NT2/D1 (cell line): ENCODE data around the gene TK1.

Source experiments
- DNase-seq: peaks from one replicate; pipeline ENCODE4 v3.0.0-alpha.2; 2011; ENCODE audit warnings: low read depth, low spot score
- H3K27me3 ChIP-seq: 2 replicates; pipeline ENCODE4 v1.6.0; 2011; ENCODE audit warnings: mild to moderate bottlenecking; ENCODE audit not compliant: insufficient read length, insufficient read depth
- H3K36me3 ChIP-seq: 2 replicates; pipeline ENCODE4 v1.6.1; 2011; ENCODE audit warnings: mild to moderate bottlenecking, low read length, mixed read lengths; ENCODE audit not compliant: insufficient read depth, insufficient read length
- H3K4me1 ChIP-seq: 2 replicates; pipeline ENCODE4 v1.5.1; 2011; ENCODE audit not compliant: insufficient read depth, insufficient read length
- H3K4me3 ChIP-seq: 2 replicates; pipeline ENCODE4 v1.5.1; 2011; ENCODE audit warnings: low read depth; ENCODE audit not compliant: insufficient read length
- H3K9ac ChIP-seq: 2 replicates; pipeline ENCODE4 v1.6.0; 2011; ENCODE audit warnings: low read depth; ENCODE audit not compliant: insufficient read length
- H3K9me3 ChIP-seq: 2 replicates; pipeline ENCODE4 v1.5.1; 2011; ENCODE audit warnings: mild to moderate bottlenecking, low read length; ENCODE audit not compliant: insufficient read depth
- SUZ12 ChIP-seq: IDR thresholded peaks from 2 replicates; pipeline ENCODE4 v1.6.1; 2011; ENCODE audit not compliant: insufficient read length, insufficient read depth; ENCODE audit errors: extremely low read depth
- YY1 ChIP-seq: IDR thresholded peaks from 2 replicates; pipeline ENCODE4 v1.6.1; 2011; ENCODE audit not compliant: insufficient read length, insufficient read depth
- ZNF274 ChIP-seq: IDR thresholded peaks from 2 replicates; pipeline ENCODE4 v1.6.1; 2011; ENCODE audit warnings: mild to moderate bottlenecking, low read depth, low read length

The TK1 gene

GRCh38 chr17:78231991-78232858 lies 45.4 kb upstream of the TK1 start:
- no peak for DNase-seq
- no peak for TF ChIP-seq ZNF274
- TF ChIP-seq YY1, result no peak
- Histone ChIP-seq H3K4me3 (peak overlapping the region; percentile 36), H3K4me1 (peaks cover 8% of the 10 kb centered on the region), H3K9ac (peak overlapping the region; percentile 44), H3K27me3 (peaks cover 30% of the 10 kb centered on the region), H3K36me3 (no peaks in the 10 kb centered on the region), H3K9me3 (no peaks in the 10 kb centered on the region)

- no peaks in the 10 kb centered on the region for H3K36me3 ChIP-seq
- DNase-seq, result no peak
- H3K9ac ChIP-seq, result peak within 1 kb of the TSS; percentile 76
- TF ChIP-seq YY1 (no peak), SUZ12 (peak; percentile 2), ZNF274 (no peak)
- peaks cover 30% of the 10 kb centered on the region for H3K27me3 ChIP-seq
- peak within 1 kb of the TSS; percentile 43 for H3K4me3 ChIP-seq
- H3K9me3 ChIP-seq, result no peaks in the 10 kb centered on the region
- peaks cover 6% of the 10 kb centered on the region for H3K4me1 ChIP-seq
These were observed 44.4 kb upstream of the TK1 start, which contains the start of gene TMEM235 for GRCh38 chr17:78230996-78231935. TSS of gene TMEM235 (plus strand) at chr17:78231631. CDS start at chr17:78232024, 393 bp downstream.

GRCh38 chr17:78230252-78230962 lies 43.6 kb upstream of the TK1 start:
- H3K4me1 ChIP-seq, result peaks cover 6% of the 10 kb centered on the region
- TF ChIP-seq SUZ12, result no peak
- no peak for TF ChIP-seq ZNF274
- TF ChIP-seq YY1, result no peak
- H3K36me3 ChIP-seq, result peaks cover under 1% of the 10 kb centered on the region
- H3K9me3 ChIP-seq, result no peaks in the 10 kb centered on the region
- H3K4me3 ChIP-seq, result no peak overlapping the region
- DNase-seq, result no peak
- H3K9ac ChIP-seq, result peak overlapping the region; percentile 9
- peaks cover 30% of the 10 kb centered on the region for H3K27me3 ChIP-seq

- DNase-seq, result no peak
- H3K9me3 ChIP-seq, result no peaks in the 10 kb centered on the region
- no peak overlapping the region for H3K4me3 ChIP-seq
- no peak overlapping the region for H3K9ac ChIP-seq
- H3K4me1 ChIP-seq, result peaks cover 6% of the 10 kb centered on the region
- TF ChIP-seq SUZ12 (no peak), ZNF274 (no peak), YY1 (no peak)
- H3K27me3 ChIP-seq, result peaks cover 29% of the 10 kb centered on the region
- H3K36me3 ChIP-seq, result peaks cover 23% of the 10 kb centered on the region
These were observed 41.3 kb upstream of the TK1 start for GRCh38 chr17:78228176-78228575.

GRCh38 chr17:78227455-78227916 lies 40.6 kb upstream of the TK1 start:
- Histone ChIP-seq H3K4me1 (peaks cover 6% of the 10 kb centered on the region), H3K9ac (no peak overlapping the region), H3K27me3 (peaks cover 22% of the 10 kb centered on the region), H3K36me3 (peaks cover 30% of the 10 kb centered on the region), H3K9me3 (no peaks in the 10 kb centered on the region), H3K4me3 (no peak overlapping the region)
- TF ChIP-seq YY1, result no peak
- TF ChIP-seq SUZ12, result no peak
- no peak for TF ChIP-seq ZNF274
- DNase-seq, result no peak

- Histone ChIP-seq H3K9ac (no peak overlapping the region), H3K9me3 (no peaks in the 10 kb centered on the region), H3K4me1 (peaks cover 6% of the 10 kb centered on the region), H3K36me3 (peaks cover 35% of the 10 kb centered on the region), H3K4me3 (no peak overlapping the region), H3K27me3 (peaks cover 16% of the 10 kb centered on the region)
- DNase-seq, result no peak
- no peak for TF ChIP-seq SUZ12
- no peak for TF ChIP-seq ZNF274
- TF ChIP-seq YY1, result no peak
These were observed 40.1 kb upstream of the TK1 start for GRCh38 chr17:78226759-78227454.
